Muscle of back (tissue), 11 donors: Measurements from ENCODE around the gene SLC5A1. TPM values are rescaled to one million over a fixed set of nuclear protein-coding genes. Genes with fewer than 3 reads are reported as not detected.
"Not testable (repeated sequence)": the region's sequence is repeated elsewhere in the genome, so short reads cannot be mapped to it uniquely, and the experiment has no call there.

Experiments used
- DNase-seq, 3 donors: peaks; one replicate each; pipeline versions ENCODE4 v3.0.0 to v3.0.0-alpha.2; 2013
- polyA plus RNA-seq, 10 donors: library from polyadenylated mRNA; unstranded; fragments of 120-200 nt; gene quantifications; one replicate each; pipeline ENCODE4 v1.2.1, GENCODE V29; 2013; ENCODE audit not compliant: insufficient read length in 10 of 10

Gene SLC5A1
- polyA plus RNA-seq, 10 donors, result 1.5 to 6.1 (median 2.3) TPM

DNA sequence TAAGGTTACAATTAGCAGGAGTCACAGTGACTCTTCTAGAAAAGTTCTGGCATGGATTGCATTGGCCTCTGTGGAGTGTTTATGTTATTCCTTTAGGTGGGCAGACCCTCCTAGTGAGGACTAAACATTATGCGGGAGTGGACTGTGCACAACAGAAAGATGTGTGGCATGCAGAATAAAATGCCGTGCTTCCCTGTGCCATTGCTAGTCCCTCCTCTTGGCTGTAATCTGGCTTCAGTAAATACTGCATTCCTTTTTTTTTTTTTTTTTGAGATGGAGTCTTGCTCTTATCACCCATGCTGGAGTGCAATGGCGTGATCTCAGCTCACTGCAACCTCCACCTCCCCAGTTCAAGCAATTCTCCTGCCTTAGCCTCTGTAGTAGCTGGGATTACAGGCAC, 45.0 kb downstream of the SLC5A1 start:
- DNase-seq, result no peak

DNA sequence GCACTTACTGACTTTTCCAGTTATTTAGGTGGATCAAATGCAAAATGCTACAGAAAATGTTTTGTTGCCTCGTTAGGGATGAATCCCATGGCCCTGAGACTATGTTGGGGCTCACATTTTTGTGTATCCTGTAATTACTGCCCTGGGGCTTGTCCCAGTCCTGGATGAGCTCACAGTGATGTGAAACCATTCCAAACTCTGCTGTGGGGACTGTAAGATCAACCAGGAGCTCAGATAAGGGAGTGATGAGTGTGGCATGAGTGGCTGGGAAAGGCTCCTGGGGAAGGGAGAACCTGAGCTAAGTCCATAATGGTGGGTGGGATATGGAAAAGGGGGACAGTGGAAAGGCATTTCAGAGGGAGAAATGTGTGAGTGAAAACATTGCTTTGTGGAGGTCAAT, 54.0 kb downstream of the SLC5A1 start:
- no peak for DNase-seq

- DNase-seq, result no peak
Observed at GRCh38 chr22:32097881-32098499, 54.9 kb downstream of the SLC5A1 start.

DNA sequence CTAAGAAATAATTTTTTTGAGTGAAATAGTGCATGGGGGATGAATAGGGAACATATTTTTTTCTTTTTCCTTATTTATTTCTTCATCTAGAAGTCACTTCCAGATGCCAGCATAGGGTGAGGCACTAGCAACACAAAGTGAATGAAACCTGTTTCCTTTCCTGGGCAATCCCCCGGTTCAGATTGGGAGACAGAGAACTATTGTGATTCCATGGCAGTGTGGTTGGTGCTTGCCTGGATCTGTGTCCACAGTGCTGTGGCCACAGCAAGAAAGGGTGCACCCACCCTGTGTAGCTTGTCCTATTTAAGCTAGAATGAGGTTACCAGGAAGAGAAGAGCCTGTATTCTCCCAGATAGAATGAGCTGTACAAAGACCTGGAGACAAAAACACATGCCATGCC, 57.6 kb downstream of the SLC5A1 start:
- DNase-seq, result no peak

- no peak for DNase-seq
Observed at GRCh38 chr22:32103658-32104315, 60.7 kb downstream of the SLC5A1 start.

DNA sequence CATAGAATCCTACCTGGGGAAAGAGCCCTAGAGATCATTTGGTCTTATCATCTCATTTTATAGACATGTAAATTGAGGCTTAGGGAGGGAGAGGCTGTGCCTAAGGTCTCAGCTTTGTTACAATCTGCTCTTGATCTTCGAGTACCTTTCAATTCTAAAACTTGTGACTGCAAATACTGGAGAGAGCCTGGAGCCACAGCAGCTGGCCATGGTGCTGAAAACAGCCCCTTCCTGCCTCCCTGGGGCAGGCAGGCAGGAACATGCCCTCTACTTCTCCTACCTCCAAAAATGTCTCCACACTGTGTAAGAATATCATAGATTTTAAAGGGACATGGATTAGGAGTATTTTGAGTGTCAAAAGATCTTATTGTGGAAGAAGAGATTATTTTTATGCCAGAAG, 63.9 kb downstream of the SLC5A1 start:
- DNase-seq, result peak in 1 of 3 donors; percentile 23

DNA sequence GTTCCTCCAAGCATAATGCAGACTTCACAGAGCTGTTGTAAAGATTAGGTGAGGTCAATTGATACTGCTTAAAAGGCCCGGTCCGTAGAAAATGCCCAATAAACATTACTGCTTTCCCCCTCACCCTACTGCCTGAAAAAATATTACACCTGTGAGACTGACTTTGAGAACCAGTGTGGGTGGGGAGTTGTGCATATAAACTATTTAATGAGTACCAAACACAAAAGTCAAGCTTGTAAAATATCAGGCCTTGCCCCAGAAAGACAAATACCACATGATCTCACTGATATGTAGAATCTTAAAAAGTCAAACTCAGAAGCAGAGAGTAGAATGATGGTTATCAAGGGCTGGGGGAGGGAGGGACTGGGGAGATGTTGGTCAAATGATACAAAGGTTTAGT, 69.3 kb downstream of the SLC5A1 start:
- DNase-seq, result no peak

- DNase-seq, result no peak
Observed at GRCh38 chr22:32119568-32120235, 76.6 kb downstream of the SLC5A1 start.

DNA sequence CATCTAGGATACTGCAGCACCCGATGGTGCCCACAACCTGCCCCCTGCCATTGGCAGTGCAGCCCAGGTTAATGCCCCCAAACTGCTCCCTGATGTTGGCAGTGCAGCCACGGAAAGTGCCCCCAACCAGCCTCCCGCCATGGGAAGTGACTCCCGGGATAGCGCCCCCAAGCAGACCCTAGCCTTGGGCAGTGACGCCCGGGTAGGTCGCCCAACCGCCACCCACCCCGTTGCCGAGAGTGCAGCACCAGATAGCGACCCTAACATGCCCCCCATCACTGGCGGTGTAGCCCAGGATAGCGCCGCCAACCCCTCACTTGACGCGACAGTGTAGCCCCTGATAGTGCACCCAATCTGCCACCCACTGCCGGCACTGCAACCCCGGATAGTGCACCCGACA, 77.5 kb downstream of the SLC5A1 start:
- DNase-seq, result no peak

GRCh38 chr22:32122899-32123298, 79.8 kb downstream of the SLC5A1 start:
- DNase-seq, result no peak

GRCh38 chr22:32123657-32124056, 80.6 kb downstream of the SLC5A1 start:
- no peak for DNase-seq

GRCh38 chr22:32127904-32128303, 84.8 kb downstream of the SLC5A1 start:
- no peak for DNase-seq

- no peak for DNase-seq
Observed at GRCh38 chr22:32130464-32130863, 87.4 kb downstream of the SLC5A1 start.

GRCh38 chr22:32132126-32132525, 89.1 kb downstream of the SLC5A1 start:
- DNase-seq, result no peak

- no peak for DNase-seq
Observed at GRCh38 chr22:32132783-32133182, 89.7 kb downstream of the SLC5A1 start.

DNA sequence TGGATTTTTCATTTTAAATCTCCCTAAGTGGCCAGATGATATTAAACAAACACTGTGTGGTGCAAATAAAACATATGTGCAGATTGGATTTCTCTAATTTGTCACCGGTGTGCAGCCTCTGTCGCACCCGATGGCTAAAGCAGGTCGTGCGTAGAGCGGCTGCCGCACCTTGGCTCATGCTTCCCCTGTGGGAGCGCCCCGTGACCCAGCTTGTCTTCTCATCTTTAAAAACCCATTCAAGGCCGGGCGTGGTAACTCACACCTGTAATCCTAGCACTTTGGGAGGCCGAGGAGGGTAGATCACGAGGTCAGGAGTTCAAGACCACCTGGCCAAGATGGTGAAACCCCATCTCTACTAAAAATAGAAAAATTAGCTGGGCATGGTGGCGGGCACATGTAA, 91.7 kb downstream of the SLC5A1 start:
- DNase-seq, result not testable (repeated sequence)

GRCh38 chr22:32135958-32136357, 92.9 kb downstream of the SLC5A1 start:
- DNase-seq, result peak in 1 of 3 donors; percentile 16

GRCh38 chr22:32136881-32137280, 93.8 kb downstream of the SLC5A1 start:
- DNase-seq, result not testable (repeated sequence)

DNA sequence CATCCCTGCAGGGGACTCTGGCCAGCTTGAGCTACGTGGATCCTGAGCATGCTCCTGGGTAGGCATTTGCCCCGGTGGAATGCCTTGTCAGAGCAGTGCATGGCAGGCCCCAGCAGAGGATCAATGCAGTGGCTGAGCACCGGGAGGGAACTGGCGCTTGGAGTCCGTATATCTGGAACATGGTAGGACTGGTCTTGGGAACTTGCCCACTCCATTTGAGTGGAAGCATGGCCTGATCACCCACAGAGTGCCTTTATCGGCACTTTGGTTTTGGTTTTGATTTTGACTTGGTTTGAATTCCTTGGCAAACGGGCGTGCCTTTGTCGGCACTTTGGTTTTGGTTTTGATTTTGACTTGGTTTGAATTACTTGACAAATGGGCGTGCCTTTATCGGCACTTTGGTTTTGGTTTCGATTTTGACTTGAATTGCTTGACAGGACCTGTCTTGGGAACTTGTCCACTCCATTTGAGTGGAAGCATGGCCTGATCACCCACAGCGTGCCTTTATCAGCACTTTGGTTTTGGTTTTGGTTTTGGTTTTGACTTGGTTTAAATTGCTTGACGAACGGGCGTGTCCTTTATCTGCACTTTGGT, 94.8 kb downstream of the SLC5A1 start:
- not testable (repeated sequence) for DNase-seq

DNA sequence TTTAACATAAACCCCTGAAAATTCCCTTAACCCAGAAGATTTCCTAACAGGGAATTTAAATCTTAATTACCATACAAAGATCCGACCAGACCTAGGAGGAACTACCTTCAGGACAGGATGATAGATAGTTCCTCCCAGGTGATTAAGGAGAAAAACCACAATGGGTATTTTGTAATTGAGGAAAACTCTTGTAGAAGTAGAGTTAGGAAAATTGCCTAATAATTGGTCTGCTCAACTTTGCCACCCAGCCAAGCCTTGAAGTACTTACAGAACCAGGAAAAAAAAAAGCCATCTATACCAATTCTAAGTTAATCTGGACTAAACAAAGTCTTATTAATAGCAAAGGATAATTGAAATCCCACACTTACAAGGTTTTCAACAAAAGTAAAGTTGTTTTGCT, 95.5 kb downstream of the SLC5A1 start:
- DNase-seq, result not testable (repeated sequence)

- DNase-seq, result not testable (repeated sequence)
Observed at GRCh38 chr22:32140688-32141087, 97.6 kb downstream of the SLC5A1 start.

DNA sequence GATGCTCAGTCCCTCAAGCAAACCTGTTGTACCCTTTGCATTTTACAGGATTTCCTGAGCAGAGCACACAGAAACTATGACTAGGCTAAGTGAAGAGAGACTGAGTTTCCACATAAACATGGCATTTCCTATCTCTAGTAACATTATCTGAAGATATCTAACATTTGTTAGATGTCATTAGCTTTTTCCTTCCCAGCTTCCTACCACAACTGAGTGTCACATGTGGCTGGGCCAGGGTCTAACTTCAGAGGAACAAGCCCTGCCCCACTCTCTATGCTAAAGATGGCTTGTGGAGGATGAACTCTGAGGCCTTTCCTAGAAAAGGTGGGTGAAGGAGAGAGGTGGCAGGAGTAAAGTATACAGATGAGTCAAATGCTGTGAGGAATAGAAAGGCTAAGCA, 99.5 kb downstream of the SLC5A1 start:
- DNase-seq, result no peak
